Small intestine (tissue), 7 donors: ENCODE data around the gene ALDH1B1. TPM values are rescaled to one million over a fixed set of nuclear protein-coding genes. Genes with fewer than 3 reads are reported as not detected.

Source experiments
- DNase-seq, 2 donors: peaks; one replicate each; pipeline versions ENCODE4 v3.0.0 to v3.0.0-alpha.2; 2013
- FAIRE-seq: peaks from 2 replicates; lab custom pipeline; 2012; peaks lifted over from hg19 to GRCh38; lab: Jason Lieb, UNC
- H3K27ac ChIP-seq, 3 donors: one replicate each; pipeline ENCODE4 v1.5.1; 2013; ENCODE audit warnings: low read length in 2 of 3, mild to moderate bottlenecking in 2 of 3, control low read depth in 1 of 3, inconsistent platforms in 1 of 3, low read depth in 1 of 3, moderate library complexity in 1 of 3
- H3K27me3 ChIP-seq, 3 donors: one replicate each; pipeline ENCODE4 v1.6.1; 2013; ENCODE audit warnings: low read length in 3 of 3, inconsistent platforms in 1 of 3; ENCODE audit not compliant: control insufficient read depth in 3 of 3, insufficient read depth in 3 of 3
- H3K36me3 ChIP-seq, 3 donors: one replicate each; pipeline ENCODE4 v1.6.1; 2013; ENCODE audit warnings: low read length in 3 of 3, inconsistent platforms in 1 of 3, low read depth in 1 of 3, mild to moderate bottlenecking in 1 of 3, moderate library complexity in 1 of 3; ENCODE audit not compliant: control insufficient read depth in 3 of 3, insufficient read depth in 2 of 3
- H3K4me1 ChIP-seq, 3 donors: one replicate each; pipeline ENCODE4 v1.6.1; 2013; ENCODE audit warnings: low read length in 2 of 3, inconsistent platforms in 1 of 3, low read depth in 1 of 3, mild to moderate bottlenecking in 1 of 3, moderate library complexity in 1 of 3; ENCODE audit not compliant: control insufficient read depth in 3 of 3, insufficient read depth in 2 of 3
- H3K4me3 ChIP-seq, 3 donors: one replicate each; pipeline ENCODE4 v1.5.1; 2013; ENCODE audit warnings: low read length in 3 of 3, control low read depth in 1 of 3, inconsistent platforms in 1 of 3, low read depth in 1 of 3, mild to moderate bottlenecking in 1 of 3, moderate library complexity in 1 of 3
- H3K9me3 ChIP-seq, 2 donors: one replicate each; pipeline ENCODE4 v1.6.1; 2013; ENCODE audit warnings: low read depth in 1 of 2, low read length in 1 of 2; ENCODE audit not compliant: control insufficient read depth in 2 of 2, insufficient read depth in 1 of 2
- WGBS, 3 donors: extraction: QIAGEN DNeasy Blood & Tissue Kit; methylation state at CpG; one replicate each; pipeline ENCODE4 v1.1.7; 2013; 5-methylcytosine and 5-hydroxymethylcytosine counted together
- polyA plus RNA-seq, 4 donors: library from polyadenylated mRNA; stranded (reverse) in 3 of 4; unstranded in 1 of 4; fragments of 200-250 nt in 3 of 4; fragments of 120-200 nt in 1 of 4; gene quantifications; one replicate each; pipeline versions ENCODE4 v1.2.1 to v1.2.3, GENCODE V29; 2013
- donor health status: healthy with polysubstance abuse.
- donor health status: control.
- donor health status: control.
- donor health status: Bipolar disorder and iron deficiency.
- donor health status: healthy.

ALDH1B1 gene
- polyA plus RNA-seq, 4 donors: 4.2 to 153 (median 33.8) TPM

DNA sequence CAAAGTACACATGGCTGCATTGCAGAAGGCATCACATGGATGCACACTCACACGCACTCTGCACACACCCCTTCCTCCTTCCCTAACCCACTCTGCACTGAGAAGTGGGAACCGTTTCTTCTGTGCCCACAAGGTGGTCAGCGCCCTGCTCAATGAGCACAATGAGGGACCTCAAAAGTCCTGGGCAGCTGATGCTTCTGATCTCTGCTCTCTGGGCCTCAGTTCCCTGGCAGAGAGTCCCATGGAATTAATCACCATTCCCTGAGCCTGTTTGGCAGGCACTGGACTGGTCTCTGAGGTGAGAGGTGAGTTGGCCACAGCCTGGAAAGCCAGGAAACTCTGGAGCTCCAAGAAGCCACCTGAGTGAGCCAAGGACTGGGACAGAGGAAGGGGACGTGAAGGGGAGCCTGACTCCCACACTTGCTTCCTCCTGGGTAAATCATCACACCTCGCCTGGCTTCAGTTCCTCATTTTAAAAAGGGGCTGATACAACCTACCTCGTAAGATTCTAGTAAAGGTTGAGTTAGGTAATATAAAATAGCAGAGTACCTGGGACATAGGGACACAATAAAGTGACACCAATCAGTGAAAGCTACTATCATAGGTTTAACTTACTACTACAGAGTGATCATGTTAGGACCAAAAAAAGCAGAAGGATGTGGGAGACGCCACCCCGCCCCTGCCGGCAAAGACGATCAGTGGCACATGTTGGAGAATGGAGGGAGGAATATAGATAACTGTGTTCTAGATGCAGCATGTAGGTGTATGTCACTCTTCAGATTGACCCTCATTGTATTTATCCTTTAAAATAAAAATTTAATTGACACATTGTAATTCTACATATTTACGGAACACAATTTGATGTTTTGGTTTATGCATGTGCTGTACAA is 52.9 kb downstream of the ALDH1B1 start:
- no peak for FAIRE-seq

DNA sequence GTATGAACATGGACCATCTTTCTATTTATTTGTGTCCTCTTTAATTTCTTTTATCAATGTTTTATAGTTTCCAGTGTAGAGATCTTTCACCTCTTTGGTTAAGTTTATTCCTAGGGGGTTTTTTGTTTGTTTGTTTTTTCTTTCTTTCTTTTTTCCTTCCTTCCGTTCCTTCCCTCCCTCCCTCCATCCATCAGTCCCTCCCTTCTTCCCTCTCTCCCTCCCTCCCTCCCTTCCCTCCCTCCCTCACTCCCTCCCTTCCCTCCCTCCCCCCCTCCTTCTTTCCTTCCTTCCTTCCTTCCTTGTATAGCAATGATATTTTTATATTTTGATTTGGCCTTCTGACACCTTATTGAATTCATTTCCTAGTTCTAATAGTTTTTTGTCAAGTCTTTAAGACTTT is 55.2 kb downstream of the ALDH1B1 start:
- H3K36me3 ChIP-seq: peaks cover 0 to 9% (median 0%) of the 10 kb centered on the region in 3 donors
- H3K9me3 ChIP-seq: peaks cover 0 to 4% of the 10 kb centered on the region in 2 donors
- H3K4me1 ChIP-seq: peaks cover 0 to 4% (median 0%) of the 10 kb centered on the region in 3 donors
- H3K27ac ChIP-seq: no peak overlapping the region
- 43 to 75% (median 53%) methylated on average over 1 of the region's 1 CpG for WGBS, 3 donors
- H3K27me3 ChIP-seq: no peaks in the 10 kb centered on the region
- no peak overlapping the region for H3K4me3 ChIP-seq
- FAIRE-seq (no peak), DNase-seq (no peak)

More for the DNA sequence above, 52.9 kb downstream of the ALDH1B1 start:
- Histone ChIP-seq H3K4me3 (no peak overlapping the region), H3K36me3 (peaks cover 0 to 9% (median 0%) of the 10 kb centered on the region in 3 donors), H3K27ac (no peak overlapping the region), H3K9me3 (no peaks in the 10 kb centered on the region), H3K27me3 (no peaks in the 10 kb centered on the region), H3K4me1 (peaks cover 0 to 9% (median 0%) of the 10 kb centered on the region in 3 donors)
- no peak for DNase-seq
- 71 to 79% (median 74%) methylated on average over 11 of the region's 11 CpGs for WGBS, 3 donors

Other genes starting within 250 kb of the ALDH1B1 start
- 1 to 10 TPM in 1 of 4 donors, under 1 TPM in 1, not detected in 2; 0.95 to 3.1 TPM for gene IGFBPL1, start 31.8 kb downstream of the ALDH1B1 start, polyA plus RNA-seq
- gene ANKRD18A, start 227.9 kb downstream of the ALDH1B1 start, polyA plus RNA-seq: 1 to 10 TPM in 1 of 4 donors, under 1 TPM in 3; 0.27 to 1.2 (median 0.53) TPM